ENCODE results near the gene PTPRN2. TPM values are rescaled to one million over a fixed set of nuclear protein-coding genes. Genes with fewer than 3 reads are reported as not detected.

Gene PTPRN2
- total and polyA plus RNA-seq, 2 donors = 1.7 to 1.9 TPM

- Histone ChIP-seq H3K4me1 (ENCODE audit: control insufficient read depth in 2 of 2, insufficient read depth in 2 of 2, low read length in 2 of 2) (peaks cover 12 to 48% of the 10 kb centered on the region in 2 donors), H3K27ac (ENCODE audit: low read depth in 1 of 2, low read length in 1 of 2) (no peak overlapping the region), H3K9me3 (ENCODE audit: control insufficient read depth in 2 of 2, insufficient read depth in 1 of 2, low read length in 1 of 2) (no peaks in the 10 kb centered on the region), H3K27me3 (ENCODE audit: control insufficient read depth in 2 of 2, insufficient read depth in 1 of 2, low read length in 1 of 2) (peaks cover 8 to 50% of the 10 kb centered on the region in 2 donors), H3K4me3 (ENCODE audit: low read length in 2 of 2) (no peak overlapping the region), H3K36me3 (ENCODE audit: control insufficient read depth in 2 of 2, insufficient read depth in 2 of 2, low read length in 1 of 2) (no peaks in the 10 kb centered on the region)
- WGBS = 94% methylated on average over 19 of the region's 19 CpGs
- DNase-seq (ENCODE audit: low read depth in 6 of 9, low spot score in 9 of 9) = no peak
Measured at GRCh38 chr7:157617401-157617800, 970.2 kb downstream of the PTPRN2 start.

GRCh38 chr7:157616931-157617330, 970.7 kb downstream of the PTPRN2 start:
- H3K9me3 ChIP-seq (ENCODE audit: control insufficient read depth in 2 of 2, insufficient read depth in 1 of 2, low read length in 1 of 2) = no peaks in the 10 kb centered on the region
- no peaks in the 10 kb centered on the region for H3K36me3 ChIP-seq (ENCODE audit: control insufficient read depth in 2 of 2, insufficient read depth in 2 of 2, low read length in 1 of 2)
- no peak for DNase-seq (ENCODE audit: low read depth in 6 of 9, low spot score in 9 of 9)
- H3K4me3 ChIP-seq (ENCODE audit: low read length in 2 of 2) = no peak overlapping the region
- 94% methylated on average over 21 of the region's 21 CpGs for WGBS
- H3K27ac ChIP-seq (ENCODE audit: low read depth in 1 of 2, low read length in 1 of 2) = no peak overlapping the region
- H3K27me3 ChIP-seq (ENCODE audit: control insufficient read depth in 2 of 2, insufficient read depth in 1 of 2, low read length in 1 of 2) = peaks cover 8 to 54% of the 10 kb centered on the region in 2 donors
- peaks cover 8 to 48% of the 10 kb centered on the region in 2 donors for H3K4me1 ChIP-seq (ENCODE audit: control insufficient read depth in 2 of 2, insufficient read depth in 2 of 2, low read length in 2 of 2)

DNA sequence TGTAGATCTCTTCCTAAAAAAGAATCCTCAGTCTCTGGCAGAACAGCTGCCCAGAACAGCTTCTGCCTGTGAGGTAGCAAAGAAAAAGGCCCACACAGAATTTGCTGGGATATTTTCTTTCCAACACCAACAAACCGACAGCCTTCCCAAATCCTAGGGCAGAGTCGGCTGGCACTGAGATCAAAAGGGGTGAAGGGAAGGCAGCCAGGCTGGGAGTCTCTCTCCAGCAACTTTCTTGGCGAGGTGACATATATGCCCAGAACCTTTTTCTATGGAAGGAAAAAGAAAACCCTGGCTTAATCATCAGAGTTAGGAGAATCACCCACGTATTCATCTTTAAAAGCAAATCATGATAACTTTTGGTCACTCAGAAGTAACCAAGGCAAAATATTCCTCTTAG, 971.2 kb downstream of the PTPRN2 start:
- WGBS = 92% methylated on average over 4 of the region's 4 CpGs
- Histone ChIP-seq H3K27me3 (ENCODE audit: control insufficient read depth in 2 of 2, insufficient read depth in 1 of 2, low read length in 1 of 2) (peaks cover 8 to 57% of the 10 kb centered on the region in 2 donors), H3K27ac (ENCODE audit: low read depth in 1 of 2, low read length in 1 of 2) (no peak overlapping the region), H3K4me1 (ENCODE audit: control insufficient read depth in 2 of 2, insufficient read depth in 2 of 2, low read length in 2 of 2) (peaks cover 4 to 45% of the 10 kb centered on the region in 2 donors), H3K36me3 (ENCODE audit: control insufficient read depth in 2 of 2, insufficient read depth in 2 of 2, low read length in 1 of 2) (no peaks in the 10 kb centered on the region), H3K9me3 (ENCODE audit: control insufficient read depth in 2 of 2, insufficient read depth in 1 of 2, low read length in 1 of 2) (no peaks in the 10 kb centered on the region), H3K4me3 (ENCODE audit: low read length in 2 of 2) (no peak overlapping the region)
- no peak for DNase-seq (ENCODE audit: low read depth in 6 of 9, low spot score in 9 of 9)

- WGBS = 92% methylated on average over 17 of the region's 17 CpGs
- no peak for DNase-seq (ENCODE audit: low read depth in 6 of 9, low spot score in 9 of 9)
- H3K27me3 ChIP-seq (ENCODE audit: control insufficient read depth in 2 of 2, insufficient read depth in 1 of 2, low read length in 1 of 2) = peaks cover 8 to 60% of the 10 kb centered on the region in 2 donors
- H3K4me1 ChIP-seq (ENCODE audit: control insufficient read depth in 2 of 2, insufficient read depth in 2 of 2, low read length in 2 of 2) = peaks cover 4 to 39% of the 10 kb centered on the region in 2 donors
- H3K9me3 ChIP-seq (ENCODE audit: control insufficient read depth in 2 of 2, insufficient read depth in 1 of 2, low read length in 1 of 2) = no peaks in the 10 kb centered on the region
- no peak overlapping the region for H3K4me3 ChIP-seq (ENCODE audit: low read length in 2 of 2)
- no peaks in the 10 kb centered on the region for H3K36me3 ChIP-seq (ENCODE audit: control insufficient read depth in 2 of 2, insufficient read depth in 2 of 2, low read length in 1 of 2)
- no peak overlapping the region for H3K27ac ChIP-seq (ENCODE audit: low read depth in 1 of 2, low read length in 1 of 2)
Measured at GRCh38 chr7:157615852-157616251, 971.8 kb downstream of the PTPRN2 start.

- Histone ChIP-seq H3K36me3 (ENCODE audit: control insufficient read depth in 2 of 2, insufficient read depth in 2 of 2, low read length in 1 of 2) (no peaks in the 10 kb centered on the region), H3K27me3 (ENCODE audit: control insufficient read depth in 2 of 2, insufficient read depth in 1 of 2, low read length in 1 of 2) (peaks cover 8 to 57% of the 10 kb centered on the region in 2 donors), H3K4me3 (ENCODE audit: low read length in 2 of 2) (no peak overlapping the region), H3K4me1 (ENCODE audit: control insufficient read depth in 2 of 2, insufficient read depth in 2 of 2, low read length in 2 of 2) (peaks cover 4 to 39% of the 10 kb centered on the region in 2 donors), H3K27ac (ENCODE audit: low read depth in 1 of 2, low read length in 1 of 2) (no peak overlapping the region), H3K9me3 (ENCODE audit: control insufficient read depth in 2 of 2, insufficient read depth in 1 of 2, low read length in 1 of 2) (no peaks in the 10 kb centered on the region)
- 89% methylated on average over 36 of the region's 36 CpGs for WGBS
- DNase-seq (ENCODE audit: low read depth in 6 of 9, low spot score in 9 of 9) = peak in 2 of 9 donors; percentile 21 to 62
Measured at GRCh38 chr7:157615101-157615817, 972.4 kb downstream of the PTPRN2 start.

- Histone ChIP-seq H3K27ac (ENCODE audit: low read depth in 1 of 2, low read length in 1 of 2) (no peak overlapping the region), H3K36me3 (ENCODE audit: control insufficient read depth in 2 of 2, insufficient read depth in 2 of 2, low read length in 1 of 2) (no peaks in the 10 kb centered on the region), H3K4me1 (ENCODE audit: control insufficient read depth in 2 of 2, insufficient read depth in 2 of 2, low read length in 2 of 2) (peaks cover 4 to 39% of the 10 kb centered on the region in 2 donors), H3K27me3 (ENCODE audit: control insufficient read depth in 2 of 2, insufficient read depth in 1 of 2, low read length in 1 of 2) (peaks cover 8 to 52% of the 10 kb centered on the region in 2 donors), H3K9me3 (ENCODE audit: control insufficient read depth in 2 of 2, insufficient read depth in 1 of 2, low read length in 1 of 2) (no peaks in the 10 kb centered on the region), H3K4me3 (ENCODE audit: low read length in 2 of 2) (no peak overlapping the region)
- WGBS = 70% methylated on average over 12 of the region's 12 CpGs
- no peak for DNase-seq (ENCODE audit: low read depth in 6 of 9, low spot score in 9 of 9)
Measured at GRCh38 chr7:157614457-157615020, 973.1 kb downstream of the PTPRN2 start.

- Histone ChIP-seq H3K4me1 (ENCODE audit: control insufficient read depth in 2 of 2, insufficient read depth in 2 of 2, low read length in 2 of 2) (peaks cover 4 to 39% of the 10 kb centered on the region in 2 donors), H3K9me3 (ENCODE audit: control insufficient read depth in 2 of 2, insufficient read depth in 1 of 2, low read length in 1 of 2) (no peaks in the 10 kb centered on the region), H3K27me3 (ENCODE audit: control insufficient read depth in 2 of 2, insufficient read depth in 1 of 2, low read length in 1 of 2) (peaks cover 8 to 51% of the 10 kb centered on the region in 2 donors), H3K36me3 (ENCODE audit: control insufficient read depth in 2 of 2, insufficient read depth in 2 of 2, low read length in 1 of 2) (no peaks in the 10 kb centered on the region), H3K4me3 (ENCODE audit: low read length in 2 of 2) (peak overlapping the region; percentile 53 to 61), H3K27ac (ENCODE audit: low read depth in 1 of 2, low read length in 1 of 2) (peak overlapping the region; percentile 32 to 33)
- WGBS = 54% methylated on average over 51 of the region's 51 CpGs
- DNase-seq (ENCODE audit: low read depth in 6 of 9, low spot score in 9 of 9) = peak in 2 of 9 donors; percentile 16 to 48
Measured at GRCh38 chr7:157613575-157614322, 973.9 kb downstream of the PTPRN2 start.

GRCh38 chr7:157612664-157613561, 974.7 kb downstream of the PTPRN2 start:
- Histone ChIP-seq H3K27ac (ENCODE audit: low read depth in 1 of 2, low read length in 1 of 2) (peak overlapping the region; percentile 52 to 58), H3K4me1 (ENCODE audit: control insufficient read depth in 2 of 2, insufficient read depth in 2 of 2, low read length in 2 of 2) (peaks cover 4 to 39% of the 10 kb centered on the region in 2 donors)
- 26% methylated on average over 79 of the region's 79 CpGs for WGBS

More at GRCh38 chr7:157612664-157613561, 974.7 kb downstream of the PTPRN2 start:
- Histone ChIP-seq H3K36me3 (ENCODE audit: control insufficient read depth in 2 of 2, insufficient read depth in 2 of 2, low read length in 1 of 2) (no peaks in the 10 kb centered on the region), H3K27me3 (ENCODE audit: control insufficient read depth in 2 of 2, insufficient read depth in 1 of 2, low read length in 1 of 2) (peaks cover 7 to 47% of the 10 kb centered on the region in 2 donors), H3K4me3 (ENCODE audit: low read length in 2 of 2) (peak overlapping the region; percentile 53 to 61), H3K9me3 (ENCODE audit: control insufficient read depth in 2 of 2, insufficient read depth in 1 of 2, low read length in 1 of 2) (no peaks in the 10 kb centered on the region)
- peak in 6 of 9 donors; percentile 51 to 87 (median 61) for DNase-seq (ENCODE audit: low read depth in 6 of 9, low spot score in 9 of 9)

All from thymus (tissue), 11 donors.